Activated gamma-delta T cell (primary cell): ENCODE data around the gene TP53I13.

Experiments
- DNase-seq: peaks from one replicate; lab custom pipeline; 2025; lab: John Stamatoyannopoulos, UW

Gene TP53I13

GRCh38 chr17:29567304-29567553 lies 1.3 kb upstream of the TP53I13 start:
- no peak for DNase-seq

- DNase-seq: peak; percentile 59
These were observed 759 bp upstream of the TP53I13 start for GRCh38 chr17:29567554-29568330.

- DNase-seq: no peak
These were observed 897 bp downstream of the TP53I13 start for GRCh38 chr17:29569245-29569950.

DNA sequence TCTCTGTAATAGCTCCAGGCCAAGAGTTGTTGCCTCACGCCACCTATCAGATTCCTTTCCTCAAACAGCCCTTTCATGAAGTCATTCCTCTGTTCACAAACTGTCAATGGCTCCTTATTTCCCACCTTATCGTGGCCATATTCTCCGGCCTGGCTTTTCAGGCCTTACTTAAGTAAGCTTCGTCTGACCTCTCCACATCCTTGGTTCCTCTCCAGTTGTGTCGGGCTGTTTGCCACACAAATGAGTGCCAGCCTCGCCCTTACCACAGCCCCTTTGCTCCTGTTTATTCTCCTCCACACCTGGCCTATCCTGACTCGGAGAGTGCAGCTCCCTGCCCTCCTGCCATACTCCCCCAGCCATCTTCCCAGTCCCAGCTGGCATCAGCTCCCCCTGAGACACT lies 2.0 kb downstream of the TP53I13 start:
- DNase-seq: no peak

- DNase-seq: no peak
These were observed 3.0 kb downstream of the TP53I13 start for GRCh38 chr17:29571486-29571882.

- no peak for DNase-seq
These were observed 3.6 kb downstream of the TP53I13 start for GRCh38 chr17:29571883-29572681.

DNA sequence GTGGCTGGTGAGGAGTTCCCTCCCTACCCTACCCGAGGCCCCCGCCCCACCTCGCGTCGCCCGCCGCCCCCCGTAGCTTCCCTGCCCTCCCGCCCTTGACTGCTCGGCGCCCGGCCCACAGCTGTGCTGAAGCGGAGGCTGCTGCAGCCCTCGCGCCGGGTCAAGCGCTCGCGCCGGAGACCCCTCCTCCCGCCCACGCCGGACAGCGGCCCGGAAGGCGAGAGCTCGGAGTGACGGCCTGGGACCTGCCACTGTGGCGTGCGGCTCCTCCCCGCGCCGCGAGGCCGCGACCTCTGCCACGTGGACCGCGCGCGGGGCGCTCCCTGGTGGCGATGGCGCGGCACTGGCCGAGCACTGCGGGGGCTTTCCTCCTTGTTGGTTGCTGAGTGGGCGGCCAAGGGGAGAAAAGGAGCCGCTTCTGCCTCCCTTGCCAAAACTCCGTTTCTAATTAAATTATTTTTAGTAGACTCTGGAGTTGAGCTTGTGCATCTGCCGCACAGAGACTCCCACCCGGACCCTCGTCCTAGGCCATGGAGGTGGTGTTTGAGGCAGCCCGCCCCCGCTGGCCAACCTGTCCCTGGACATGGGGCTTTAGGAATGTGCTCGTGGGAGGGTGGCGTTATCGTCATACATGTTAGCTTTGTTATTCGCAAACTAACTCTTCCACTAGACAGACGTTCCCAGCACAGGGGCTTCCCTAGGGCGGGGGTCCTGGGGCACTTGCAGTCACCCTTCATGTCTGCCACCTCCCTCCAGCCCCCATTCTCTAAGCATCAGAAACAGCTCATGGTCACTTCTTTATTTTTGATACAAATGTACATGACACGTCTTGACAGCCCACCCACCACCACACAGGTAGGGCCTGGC lies 4.4 kb downstream of the TP53I13 start:
- no peak for DNase-seq

GRCh38 chr17:29573558-29573869 lies 5.0 kb downstream of the TP53I13 start:
- no peak for DNase-seq

GRCh38 chr17:29573871-29574731 lies 5.6 kb downstream of the TP53I13 start:
- no peak for DNase-seq

DNA sequence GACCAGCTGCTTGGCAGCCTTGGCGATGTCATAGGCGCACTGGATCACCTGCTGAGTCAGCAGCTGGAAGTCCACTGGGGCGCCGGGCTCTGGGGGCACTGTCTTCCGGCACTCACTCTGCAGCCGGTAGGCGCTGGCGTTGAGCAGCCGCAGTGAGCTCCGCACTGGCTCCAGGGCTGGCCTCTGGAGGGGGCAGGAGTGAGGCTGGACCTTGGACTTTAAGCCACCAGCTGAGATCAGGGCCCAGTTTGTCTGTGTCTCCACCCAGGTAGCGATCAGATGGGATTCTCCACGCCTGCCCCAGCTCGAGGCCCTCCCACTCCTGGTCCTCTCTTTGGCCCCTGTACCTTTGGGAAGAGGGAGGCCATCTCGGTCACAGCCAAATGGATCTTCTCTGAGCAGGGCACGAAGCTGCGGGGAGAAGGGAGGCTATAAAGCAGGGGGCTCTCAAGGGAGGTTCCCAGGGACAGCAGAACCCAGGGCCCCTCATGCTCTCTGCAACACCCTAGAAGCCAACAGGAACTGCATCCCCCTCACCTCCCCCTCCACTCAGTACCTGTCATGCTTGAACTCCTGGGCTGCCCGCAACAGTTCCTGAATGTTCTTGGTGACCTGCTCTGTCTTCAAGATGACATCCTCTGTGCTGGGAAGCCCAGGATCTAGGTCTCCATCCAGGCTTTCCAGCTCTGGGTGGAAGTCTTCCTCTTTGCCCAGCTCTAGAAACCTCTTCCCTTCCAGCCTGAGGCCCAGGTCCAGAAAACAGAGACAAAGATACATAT lies 6.4 kb downstream of the TP53I13 start:
- no peak for DNase-seq

DNA sequence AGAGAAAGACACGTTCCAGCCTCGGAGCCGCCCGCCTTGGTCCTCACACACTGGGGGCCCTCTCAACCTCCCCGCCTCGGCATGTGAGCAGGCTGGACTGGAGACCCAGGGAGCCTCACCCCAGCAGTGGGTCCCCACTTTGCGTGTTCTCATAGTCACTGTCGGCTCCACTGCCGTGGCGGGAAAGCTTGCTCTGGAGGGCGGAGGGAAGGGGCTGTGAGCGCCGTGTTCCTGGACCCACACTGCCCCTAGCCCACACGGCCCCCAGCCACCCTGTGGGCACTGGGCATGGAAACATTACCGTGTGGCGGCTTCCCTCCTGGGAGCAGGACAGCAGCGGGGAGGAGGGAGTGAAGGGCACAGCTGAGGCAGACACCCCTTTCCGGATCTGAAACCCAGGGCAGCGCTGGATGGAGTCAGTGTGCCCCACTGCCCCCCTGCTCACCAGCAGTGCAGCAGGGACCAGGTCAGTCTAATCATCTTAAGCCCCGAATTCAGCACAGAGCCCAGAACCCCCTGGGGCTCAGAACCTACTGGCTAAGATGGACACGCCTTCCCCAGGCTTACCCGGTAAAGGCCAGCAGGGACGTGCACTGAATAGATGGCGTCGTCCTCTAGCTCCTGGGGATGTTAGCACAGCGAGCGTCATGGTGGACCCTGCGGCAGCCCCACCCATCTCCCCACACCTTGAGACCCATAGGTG lies 7.2 kb downstream of the TP53I13 start:
- DNase-seq: no peak

GRCh38 chr17:29576214-29577000 lies 7.9 kb downstream of the TP53I13 start:
- DNase-seq: no peak

GRCh38 chr17:29577001-29577370 lies 8.5 kb downstream of the TP53I13 start:
- no peak for DNase-seq

GRCh38 chr17:29577385-29578211 lies 9.1 kb downstream of the TP53I13 start:
- DNase-seq: no peak

DNA sequence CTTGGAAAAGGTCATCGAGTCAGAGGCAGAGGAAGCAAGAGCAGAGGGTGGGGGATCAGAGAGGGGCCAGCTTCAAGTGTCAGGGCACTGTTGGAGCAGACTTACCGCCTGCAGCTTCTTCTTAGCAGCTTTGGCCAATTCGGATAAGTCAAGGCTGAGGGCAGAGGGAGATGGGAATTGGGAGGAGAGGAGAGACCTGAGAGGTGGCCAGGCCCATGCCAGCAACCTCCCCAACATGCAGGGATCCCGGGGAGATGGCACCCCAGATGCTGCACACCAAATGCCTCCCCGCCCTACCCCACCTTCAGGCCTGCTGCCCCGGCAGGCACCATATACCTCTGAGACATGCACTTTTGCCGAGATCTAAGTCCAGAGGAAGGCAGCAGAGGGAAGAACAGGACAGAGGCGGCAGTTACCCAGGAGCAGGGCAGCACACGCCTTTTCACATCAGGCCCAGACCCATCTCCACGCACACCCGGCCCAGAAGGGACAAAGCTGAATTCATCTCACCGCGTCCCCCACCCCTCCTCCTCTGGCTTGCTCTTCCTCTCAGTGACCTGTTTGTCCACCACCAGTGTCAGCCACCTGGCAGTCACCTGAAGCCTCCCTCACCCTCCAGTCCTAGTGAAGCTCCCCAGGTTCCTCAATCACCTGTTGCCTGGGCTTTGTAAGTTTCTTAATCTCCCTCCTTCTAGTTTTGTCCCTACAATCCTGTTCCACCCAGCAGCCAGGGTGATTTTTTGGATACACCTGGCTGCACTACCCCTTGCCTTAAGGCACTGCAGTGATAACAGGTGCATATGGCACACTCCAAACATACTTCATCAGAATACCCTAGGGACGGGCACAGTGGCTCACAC lies 10.4 kb downstream of the TP53I13 start:
- DNase-seq: no peak

GRCh38 chr17:29579866-29580771 lies 11.6 kb downstream of the TP53I13 start:
- peak; percentile 41 for DNase-seq
